ENCODE results near the gene SYNM.
"Not testable (repeated sequence)": the region's sequence is repeated elsewhere in the genome, so short reads cannot be mapped to it uniquely, and the experiment has no call there.

The SYNM gene

GRCh38 chr15:99105514-99106341 lies 848 bp downstream of the SYNM start:
- peak in 1 of 2 experiments; percentile 29 for DNase-seq (ENCODE audit: low read depth in 2 of 2)

- DNase-seq (ENCODE audit: low read depth in 2 of 2) = no peak
Observed at GRCh38 chr15:99106417-99107220, 1.7 kb downstream of the SYNM start.

GRCh38 chr15:99108993-99109392 lies 4.1 kb downstream of the SYNM start:
- no peak for DNase-seq (ENCODE audit: low read depth in 2 of 2)

GRCh38 chr15:99109555-99110021 lies 4.7 kb downstream of the SYNM start:
- DNase-seq (ENCODE audit: low read depth in 2 of 2) = no peak

GRCh38 chr15:99110093-99110492 lies 5.2 kb downstream of the SYNM start:
- no peak for DNase-seq (ENCODE audit: low read depth in 2 of 2)

- DNase-seq (ENCODE audit: low read depth in 2 of 2) = no peak
Observed at GRCh38 chr15:99110581-99111320, 5.9 kb downstream of the SYNM start.

GRCh38 chr15:99111641-99112040 lies 6.8 kb downstream of the SYNM start:
- not testable (repeated sequence) for DNase-seq (ENCODE audit: low read depth in 2 of 2)

GRCh38 chr15:99113547-99114271 lies 8.8 kb downstream of the SYNM start:
- no peak for DNase-seq (ENCODE audit: low read depth in 2 of 2)

- no peak for DNase-seq (ENCODE audit: low read depth in 2 of 2)
Observed at GRCh38 chr15:99114511-99115299, 9.8 kb downstream of the SYNM start.

GRCh38 chr15:99115300-99116215 lies 10.7 kb downstream of the SYNM start:
- no peak for DNase-seq (ENCODE audit: low read depth in 2 of 2)

- DNase-seq (ENCODE audit: low read depth in 2 of 2) = no peak
Observed at GRCh38 chr15:99117111-99117510, 12.2 kb downstream of the SYNM start.

- DNase-seq (ENCODE audit: low read depth in 2 of 2) = no peak
Observed at GRCh38 chr15:99117563-99118257, 12.8 kb downstream of the SYNM start.

- no peak for DNase-seq (ENCODE audit: low read depth in 2 of 2)
Observed at GRCh38 chr15:99118258-99118632, 13.4 kb downstream of the SYNM start.

- no peak for DNase-seq (ENCODE audit: low read depth in 2 of 2)
Observed at GRCh38 chr15:99118801-99119546, 14.1 kb downstream of the SYNM start.

- DNase-seq (ENCODE audit: low read depth in 2 of 2) = no peak
Observed at GRCh38 chr15:99120050-99120777, 15.3 kb downstream of the SYNM start.

GRCh38 chr15:99121207-99121606 lies 16.3 kb downstream of the SYNM start:
- DNase-seq (ENCODE audit: low read depth in 2 of 2) = no peak

GRCh38 chr15:99121691-99122410 lies 17.0 kb downstream of the SYNM start:
- no peak for DNase-seq (ENCODE audit: low read depth in 2 of 2)
